ENCODE results near the gene ZNF33B.

ZNF33B gene

DNA sequence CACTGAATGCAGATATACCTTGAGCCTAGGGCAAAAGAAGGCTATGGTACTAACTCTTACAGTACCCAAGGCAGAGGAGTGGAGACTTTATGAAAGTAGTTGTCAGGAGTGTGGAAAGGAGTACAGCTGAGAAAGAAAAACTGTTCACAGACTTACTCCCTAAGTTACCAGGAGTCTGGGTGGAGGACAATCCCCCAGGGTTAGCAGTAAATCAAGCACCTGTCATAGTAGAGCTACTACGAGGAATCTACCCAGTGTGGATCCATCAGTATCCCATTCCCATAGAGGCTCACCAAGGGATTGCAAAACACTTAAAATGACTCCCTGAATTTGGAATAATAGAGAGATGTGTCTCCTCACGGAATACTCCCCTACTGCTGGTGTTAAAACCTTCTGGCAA, 10.1 kb upstream of the ZNF33B start:
- no peak for DNase-seq (ENCODE audit: low read depth)
- TF ChIP-seq, protein P1, sequence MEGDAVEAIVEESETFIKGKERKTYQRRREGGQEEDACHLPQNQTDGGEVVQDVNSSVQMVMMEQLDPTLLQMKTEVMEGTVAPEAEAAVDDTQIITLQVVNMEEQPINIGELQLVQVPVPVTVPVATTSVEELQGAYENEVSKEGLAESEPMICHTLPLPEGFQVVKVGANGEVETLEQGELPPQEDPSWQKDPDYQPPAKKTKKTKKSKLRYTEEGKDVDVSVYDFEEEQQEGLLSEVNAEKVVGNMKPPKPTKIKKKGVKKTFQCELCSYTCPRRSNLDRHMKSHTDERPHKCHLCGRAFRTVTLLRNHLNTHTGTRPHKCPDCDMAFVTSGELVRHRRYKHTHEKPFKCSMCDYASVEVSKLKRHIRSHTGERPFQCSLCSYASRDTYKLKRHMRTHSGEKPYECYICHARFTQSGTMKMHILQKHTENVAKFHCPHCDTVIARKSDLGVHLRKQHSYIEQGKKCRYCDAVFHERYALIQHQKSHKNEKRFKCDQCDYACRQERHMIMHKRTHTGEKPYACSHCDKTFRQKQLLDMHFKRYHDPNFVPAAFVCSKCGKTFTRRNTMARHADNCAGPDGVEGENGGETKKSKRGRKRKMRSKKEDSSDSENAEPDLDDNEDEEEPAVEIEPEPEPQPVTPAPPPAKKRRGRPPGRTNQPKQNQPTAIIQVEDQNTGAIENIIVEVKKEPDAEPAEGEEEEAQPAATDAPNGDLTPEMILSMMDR (IDR thresholded peaks at IDR 0.05; ENCODE audit: insufficient read depth, low read depth, low read length, missing control alignments) = no peak
- H3K4me3 ChIP-seq (ENCODE audit: low read length) = no peak overlapping the region

DNA sequence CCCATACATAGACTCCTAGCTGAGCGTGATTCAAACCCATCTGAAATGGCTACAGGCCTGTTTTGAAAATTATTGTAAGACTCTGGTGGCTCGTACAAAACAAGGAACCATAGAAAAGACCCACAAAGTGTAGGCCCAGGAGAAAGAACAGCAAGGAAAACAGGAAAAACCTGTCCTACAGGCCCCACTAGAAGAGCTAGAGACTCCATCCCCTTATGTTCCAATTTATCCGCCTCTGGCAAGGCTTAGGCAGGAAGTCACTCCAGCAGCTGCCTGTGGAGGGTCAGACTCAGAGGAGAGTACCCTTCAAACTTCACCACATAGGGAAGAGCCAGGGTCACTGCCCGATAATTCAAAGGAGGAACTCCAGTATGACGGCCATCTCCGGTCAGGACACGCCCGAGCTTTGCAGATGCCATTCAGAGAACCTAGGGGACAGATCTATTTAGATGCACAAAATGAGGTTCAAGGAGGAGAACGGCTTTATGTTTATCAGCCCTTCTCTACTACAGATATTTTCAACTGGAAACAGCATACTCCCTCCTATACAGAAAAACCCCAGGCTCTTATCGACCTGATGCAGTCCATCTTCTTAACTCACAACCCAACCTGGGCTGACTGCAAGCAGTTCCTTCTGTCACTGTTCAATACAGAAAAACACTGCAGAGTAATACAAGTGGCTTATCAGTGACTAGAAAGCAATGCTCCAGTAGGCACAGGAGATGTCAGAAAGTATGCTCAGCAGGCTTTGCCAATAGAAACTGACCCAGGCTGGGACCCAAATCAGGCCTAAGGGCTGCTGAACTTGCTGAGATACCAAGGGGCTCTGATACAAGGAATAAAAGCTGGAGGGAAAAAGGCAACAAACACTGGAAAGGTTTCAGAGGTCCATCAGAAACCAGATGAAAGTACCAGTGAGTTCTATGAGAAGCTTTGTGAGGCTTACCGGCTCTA, 8.6 kb upstream of the ZNF33B start:
- TF ChIP-seq, protein P1 (IDR thresholded peaks at IDR 0.05; ENCODE audit: insufficient read depth, low read depth, low read length, missing control alignments) = no peak
- peak; percentile 81 for DNase-seq (ENCODE audit: low read depth)
- H3K4me3 ChIP-seq (ENCODE audit: low read length) = no peak overlapping the region

DNA sequence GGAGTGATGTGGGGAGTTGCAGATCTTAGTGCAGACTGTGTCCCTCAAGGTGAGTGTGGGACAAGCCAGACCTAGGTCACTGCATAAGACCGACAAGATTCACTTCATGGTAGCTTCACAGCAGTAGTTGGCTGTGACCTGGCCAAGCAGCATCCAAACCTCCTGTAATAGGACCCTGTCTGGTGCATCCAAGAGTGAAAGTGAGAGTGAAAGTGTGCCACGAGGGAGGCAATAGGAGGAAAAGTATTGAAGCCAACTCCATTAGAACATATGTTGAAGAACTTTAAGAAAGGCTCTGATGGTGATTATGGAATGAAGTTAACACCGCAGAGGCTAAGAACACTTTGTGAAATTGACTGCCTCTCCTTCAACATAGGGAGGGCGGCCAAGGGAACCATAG, 7.8 kb upstream of the ZNF33B start:
- no peak for DNase-seq (ENCODE audit: low read depth)
- TF ChIP-seq, protein P1 (IDR thresholded peaks at IDR 0.05; ENCODE audit: insufficient read depth, low read depth, low read length, missing control alignments) = no peak

DNA sequence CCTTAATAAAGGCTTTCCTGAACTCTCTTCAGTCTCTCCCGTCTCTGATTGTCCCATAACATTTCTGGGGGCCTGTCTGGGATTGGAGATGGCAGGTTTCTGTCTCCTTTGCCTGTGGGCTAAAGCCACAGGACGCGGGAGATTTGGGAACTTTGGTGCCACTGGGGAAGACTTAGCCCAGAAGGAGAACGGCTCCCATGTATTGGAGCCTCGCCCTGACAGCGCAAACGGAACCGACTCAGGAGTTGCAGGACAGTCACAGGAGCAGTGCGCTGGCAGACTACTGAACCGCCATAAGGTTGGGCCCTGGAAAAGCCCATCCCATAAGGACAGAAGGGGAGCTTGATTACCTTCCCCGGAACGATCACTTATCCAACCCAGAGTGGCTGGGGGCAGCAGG, 7.1 kb upstream of the ZNF33B start:
- no peak for DNase-seq (ENCODE audit: low read depth)
- H3K4me3 ChIP-seq (ENCODE audit: low read length) = no peak overlapping the region
- TF ChIP-seq, protein P1 (IDR thresholded peaks at IDR 0.05; ENCODE audit: insufficient read depth, low read depth, low read length, missing control alignments) = no peak

More for the DNA sequence above, 7.8 kb upstream of the ZNF33B start:
- H3K4me3 ChIP-seq (ENCODE audit: low read length) = no peak overlapping the region

DNA sequence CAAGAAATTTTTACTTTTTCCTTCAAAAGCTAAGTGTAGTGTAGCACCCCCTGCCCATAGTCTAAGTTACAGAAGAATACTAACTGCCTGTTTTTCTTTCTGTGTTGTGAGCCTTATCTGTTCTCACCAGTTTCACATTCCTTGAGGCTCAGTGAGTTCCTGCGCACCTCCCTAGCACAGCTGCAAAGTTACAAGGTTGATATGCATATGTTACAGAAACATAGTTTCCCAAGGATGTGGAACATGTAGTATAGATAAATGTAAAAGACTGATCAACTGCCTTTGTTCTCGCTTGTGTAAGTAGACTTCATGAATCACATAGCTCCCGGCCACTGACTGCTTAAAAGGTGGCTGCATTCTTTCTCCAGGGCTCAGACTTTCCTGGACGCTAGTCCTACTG, 6.7 kb upstream of the ZNF33B start:
- peak; percentile 51 for DNase-seq (ENCODE audit: low read depth)
- TF ChIP-seq, protein P1 (IDR thresholded peaks at IDR 0.05; ENCODE audit: insufficient read depth, low read depth, low read length, missing control alignments) = no peak
- no peak overlapping the region for H3K4me3 ChIP-seq (ENCODE audit: low read length)

DNA sequence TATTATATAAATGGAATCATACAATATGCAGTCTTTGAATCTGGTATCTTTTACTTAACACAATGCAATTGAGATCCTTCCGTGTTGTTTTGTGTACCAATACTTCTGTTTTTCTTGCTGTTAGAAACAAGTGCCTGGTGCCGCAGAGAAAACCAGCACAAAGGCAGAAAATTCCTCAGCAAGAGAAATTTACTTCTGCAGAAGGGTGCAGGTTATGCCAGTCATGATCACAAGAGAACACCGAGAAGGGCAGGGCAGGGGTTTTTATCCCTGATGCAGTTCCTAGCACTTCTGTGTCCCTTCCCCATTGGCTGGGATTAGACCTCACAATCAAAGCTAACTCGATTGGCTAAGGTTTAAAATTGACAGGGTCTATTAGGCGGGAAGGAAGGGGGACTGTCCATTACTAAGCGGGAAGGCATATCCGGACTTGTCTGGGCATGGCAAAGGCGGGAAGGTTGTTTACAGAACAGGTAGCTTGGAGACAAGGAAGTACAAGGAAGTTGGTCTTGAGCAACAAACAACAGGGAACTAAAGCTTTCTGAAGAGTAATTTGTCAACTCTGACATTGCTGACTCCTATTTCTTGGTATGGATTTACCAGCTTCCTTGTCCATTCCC, 2.4 kb upstream of the ZNF33B start:
- TF ChIP-seq, protein P1 (IDR thresholded peaks at IDR 0.05; ENCODE audit: insufficient read depth, low read depth, low read length, missing control alignments) = no peak
- peak; percentile 99 for DNase-seq (ENCODE audit: low read depth)
- no peak overlapping the region for H3K4me3 ChIP-seq (ENCODE audit: low read length)

All from epithelial cell of esophagus (primary cell).